GM21423 (cell line): ENCODE data around the gene SLC24A4.

Source experiments
- ATAC-seq: cut with Tn5 transposase; IDR thresholded peaks from one replicate; pipeline ENCODE4 v1.9.1; 2021; ENCODE audit warnings: mild to moderate bottlenecking, moderate library complexity; ENCODE audit not compliant: unreplicated experiment

SLC24A4 gene

DNA sequence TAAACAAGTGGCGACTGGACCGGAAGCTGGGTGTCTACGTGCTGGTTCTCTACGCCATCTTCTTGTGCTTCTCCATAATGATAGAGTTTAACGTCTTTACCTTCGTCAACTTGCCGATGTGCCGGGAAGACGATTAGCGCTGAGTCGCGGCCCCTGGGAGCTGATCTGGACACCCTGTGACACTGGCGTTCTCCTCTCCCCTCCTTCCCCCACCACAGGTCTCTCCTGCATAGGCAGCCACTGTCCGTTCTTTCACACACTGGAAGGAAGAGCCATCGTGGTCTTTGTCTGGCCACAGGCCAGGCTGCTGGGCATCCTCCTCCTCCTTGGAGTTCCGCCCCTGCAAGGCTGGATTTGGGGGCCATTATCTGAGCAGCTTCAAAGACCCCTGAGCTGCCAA is 170.5 kb downstream of the SLC24A4 start:
- ATAC-seq = no peak

DNA sequence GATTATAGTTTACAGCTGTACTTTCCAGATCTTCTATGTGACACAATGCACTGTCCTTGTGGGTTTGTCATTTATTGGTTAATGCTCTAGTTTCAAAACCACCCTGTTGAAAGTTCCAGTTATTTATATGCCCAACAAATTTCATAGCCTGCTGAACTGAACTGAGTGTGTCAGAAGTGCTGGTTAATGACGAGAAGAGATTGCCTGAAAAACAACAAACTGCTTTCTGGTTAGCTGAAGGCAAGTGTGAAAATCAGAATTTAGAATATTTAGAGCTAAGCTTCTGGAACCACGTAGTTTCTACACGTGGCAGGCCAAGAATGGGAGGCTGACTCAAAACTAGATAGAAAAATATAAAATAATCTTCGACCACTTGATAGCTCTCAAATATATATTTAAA is 171.5 kb downstream of the SLC24A4 start:
- ATAC-seq = no peak

DNA sequence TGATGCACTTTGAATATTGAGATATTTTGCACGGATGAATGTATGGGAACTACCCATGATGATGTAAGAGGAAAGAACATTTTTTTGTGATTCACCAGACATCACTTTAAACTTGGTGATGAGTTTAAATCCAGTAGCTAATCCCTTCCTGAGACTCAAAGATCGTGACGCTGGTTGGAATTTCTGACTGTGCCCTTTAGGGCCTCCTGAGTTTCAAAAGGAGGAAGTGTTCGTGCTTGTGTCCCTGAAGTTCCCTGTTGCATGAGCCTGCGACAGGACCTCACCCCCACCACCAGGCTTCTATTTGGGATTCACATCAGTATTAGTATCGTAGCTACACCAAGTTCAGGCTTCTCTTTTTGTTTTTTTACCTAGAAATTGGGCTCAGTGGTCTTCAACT is 172.1 kb downstream of the SLC24A4 start:
- ATAC-seq = no peak

DNA sequence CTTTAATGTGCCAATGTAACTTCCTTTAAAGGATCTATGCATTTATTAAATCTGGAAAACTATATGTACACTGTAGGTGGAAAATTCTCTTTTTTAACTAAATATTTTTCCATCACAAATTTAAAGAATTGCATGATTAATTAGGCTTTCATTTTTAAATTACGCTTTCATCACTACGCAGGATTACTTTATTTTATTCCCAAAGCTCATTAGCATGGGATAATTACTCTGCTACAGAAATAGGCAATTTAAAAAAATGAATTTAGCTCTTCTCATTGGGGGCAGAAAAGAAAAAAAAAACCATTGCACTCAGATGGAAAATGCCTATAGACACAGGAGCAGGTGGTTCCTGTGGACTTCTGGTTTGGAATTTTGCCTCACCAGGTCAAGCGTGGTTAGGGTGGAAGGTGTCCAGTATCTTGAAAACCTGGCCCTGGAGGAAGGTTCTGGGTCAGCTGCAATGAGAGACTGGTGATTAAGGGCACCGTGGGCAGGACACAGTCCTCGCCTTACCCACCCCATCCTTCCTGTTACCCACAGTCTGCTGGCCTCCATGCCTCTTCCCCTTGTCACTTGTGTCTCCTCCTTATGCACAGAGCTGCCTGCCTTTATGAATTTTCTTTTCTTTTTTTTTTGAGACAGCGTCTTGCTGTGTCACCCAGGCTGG is 173.4 kb downstream of the SLC24A4 start:
- ATAC-seq = no peak

DNA sequence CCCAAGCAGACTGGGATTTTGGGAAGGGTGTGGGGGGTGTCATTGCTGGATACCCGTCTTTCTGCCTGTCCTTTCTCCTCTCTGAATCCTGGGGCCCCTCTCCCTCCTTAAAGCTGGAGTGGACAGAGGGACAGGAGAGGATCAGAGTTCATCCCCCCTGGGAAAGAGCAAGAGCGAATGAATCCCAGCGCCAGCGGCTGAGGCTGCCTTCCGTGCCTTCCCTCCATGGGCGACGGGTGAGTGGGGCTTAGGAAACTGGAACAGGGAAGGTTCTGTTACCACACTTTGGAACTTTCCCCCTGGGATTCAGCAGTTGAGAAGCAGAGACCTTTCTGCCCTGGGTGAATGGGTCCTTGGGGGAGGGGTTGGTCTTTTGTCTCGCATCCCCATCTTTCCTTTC is 174.4 kb downstream of the SLC24A4 start:
- ATAC-seq = no peak

DNA sequence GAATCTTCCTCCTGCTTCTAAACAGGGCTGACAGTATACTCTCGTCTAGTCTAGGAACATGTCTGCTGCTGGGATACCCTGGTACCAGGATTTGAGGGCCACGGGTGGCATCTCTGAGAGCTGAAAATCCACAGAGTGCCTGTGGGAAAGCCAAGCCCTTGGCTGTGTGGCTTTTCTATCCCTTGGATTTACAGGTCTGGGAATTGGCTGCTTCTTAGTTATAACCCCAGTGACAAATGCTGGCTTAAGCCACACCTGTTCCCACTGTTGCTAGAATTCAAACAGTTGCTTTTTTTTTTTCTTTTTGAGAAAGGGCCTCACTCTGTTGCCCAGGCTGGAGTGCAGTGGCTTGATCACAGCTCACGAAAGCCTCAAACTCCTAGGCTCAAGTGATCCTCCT is 176.3 kb downstream of the SLC24A4 start:
- ATAC-seq = no peak

DNA sequence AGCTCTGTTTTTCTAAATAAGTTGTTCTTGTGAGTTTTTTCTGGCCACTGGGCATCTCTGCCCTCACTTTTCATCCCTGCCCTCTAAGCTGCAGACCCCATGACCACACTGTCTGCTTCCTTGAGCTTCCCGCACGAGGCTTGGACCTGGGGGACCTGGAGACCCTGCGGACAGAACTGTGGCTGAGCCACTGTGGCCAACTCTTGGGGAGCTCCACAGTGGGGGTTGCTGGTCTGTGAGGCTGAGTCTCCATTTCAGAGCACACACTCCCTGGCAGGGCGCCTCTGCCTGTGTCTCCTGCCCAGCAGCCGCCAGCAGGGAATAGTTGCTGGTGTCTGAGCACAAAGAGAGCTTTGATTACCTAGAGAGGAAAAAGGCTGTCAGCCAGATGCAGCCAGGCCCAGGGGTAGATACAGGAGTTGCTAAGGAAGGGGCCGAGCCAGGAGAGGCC is 177.6 kb downstream of the SLC24A4 start:
- no peak for ATAC-seq

DNA sequence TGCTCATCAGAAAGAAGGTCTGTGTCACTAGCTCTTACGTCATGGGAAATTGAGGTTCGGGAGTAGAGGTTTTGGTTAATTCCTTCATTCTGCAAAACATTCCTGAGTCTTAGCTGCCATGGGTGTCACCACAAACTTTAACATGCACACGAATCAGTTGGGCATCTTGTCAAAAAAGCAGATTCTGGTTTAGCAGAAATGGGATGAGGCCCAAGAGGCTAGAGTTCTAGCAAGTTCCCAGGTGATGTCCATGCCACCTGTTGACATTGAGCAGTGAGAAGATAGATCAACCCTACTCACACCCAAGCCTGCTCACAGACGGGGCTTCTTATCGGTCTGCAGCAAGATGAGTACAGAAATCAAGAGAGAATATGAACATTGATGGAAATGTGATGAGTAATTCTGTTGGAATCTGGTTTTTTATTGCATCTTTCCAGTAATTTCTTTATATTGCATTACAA is 179.0 kb downstream of the SLC24A4 start:
- ATAC-seq = no peak

DNA sequence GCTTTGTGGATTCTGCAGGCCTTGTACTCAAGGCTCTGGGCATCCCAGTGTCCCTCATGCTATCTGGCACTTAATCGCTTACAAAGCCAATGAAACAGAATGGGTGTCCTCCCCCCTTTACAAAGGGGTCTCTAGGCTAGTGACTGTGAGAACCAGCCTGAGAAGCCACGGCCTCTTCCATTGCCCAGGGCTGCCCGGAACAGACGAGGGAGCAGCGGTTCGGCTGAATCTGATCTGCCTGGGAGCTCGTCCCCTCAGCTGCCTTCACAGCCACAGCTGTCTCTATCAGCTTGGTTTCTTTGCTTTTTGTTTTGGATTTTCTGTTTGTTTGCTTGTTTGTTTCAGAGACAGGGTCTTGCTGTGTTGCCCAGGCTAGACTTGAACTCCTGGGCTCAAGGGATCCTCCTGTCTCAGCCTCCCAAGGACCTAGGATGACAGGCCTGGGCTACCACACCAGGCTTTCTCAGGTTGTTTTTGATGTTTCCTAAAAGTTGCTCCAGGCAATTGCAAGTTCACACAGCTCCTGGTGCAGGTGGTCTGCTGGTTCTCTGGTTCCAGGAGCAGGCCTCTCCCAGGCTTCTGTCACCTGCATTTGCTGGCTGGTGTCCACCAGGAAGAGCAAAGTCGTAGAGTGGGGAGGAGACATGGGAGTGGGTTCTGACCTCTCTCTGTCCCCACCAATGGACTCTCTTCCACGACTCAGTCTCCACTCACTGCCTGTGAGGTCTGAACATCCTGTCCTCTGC is 179.7 kb downstream of the SLC24A4 start:
- no peak for ATAC-seq

DNA sequence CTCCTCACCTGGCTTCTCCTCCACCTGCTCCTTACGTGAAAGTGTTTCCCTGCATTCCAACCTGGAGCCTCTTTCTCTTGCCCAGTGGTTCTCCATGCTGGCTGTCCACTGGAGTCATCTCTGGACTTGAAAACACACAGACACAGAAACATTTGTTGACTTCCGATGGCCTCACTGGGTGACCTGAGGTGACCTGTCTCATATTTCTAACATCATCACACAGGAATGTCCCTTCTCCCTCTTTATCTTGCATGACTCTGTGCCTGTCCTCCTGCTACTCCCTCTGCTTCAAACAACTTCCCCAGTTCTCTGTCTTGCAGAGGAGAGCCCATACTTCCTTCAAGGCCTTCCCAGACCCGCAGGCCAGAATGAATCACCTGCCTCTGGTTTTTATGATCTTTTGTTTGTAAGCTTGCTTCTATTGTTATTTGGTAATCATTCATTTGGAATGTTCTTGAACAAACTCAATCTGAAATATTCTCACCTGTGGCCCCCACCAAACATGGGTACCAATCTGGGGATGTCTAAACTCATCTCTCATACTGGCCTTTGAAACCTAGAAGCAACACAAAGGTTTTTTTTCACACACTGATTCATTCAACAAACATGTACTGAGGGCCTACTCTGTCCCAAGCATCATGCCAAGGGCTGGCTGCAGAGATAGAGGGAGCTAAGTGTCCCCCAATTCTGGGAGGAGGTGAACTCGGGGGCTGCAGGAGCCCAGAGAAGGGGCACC is 181.0 kb downstream of the SLC24A4 start:
- ATAC-seq = no peak

DNA sequence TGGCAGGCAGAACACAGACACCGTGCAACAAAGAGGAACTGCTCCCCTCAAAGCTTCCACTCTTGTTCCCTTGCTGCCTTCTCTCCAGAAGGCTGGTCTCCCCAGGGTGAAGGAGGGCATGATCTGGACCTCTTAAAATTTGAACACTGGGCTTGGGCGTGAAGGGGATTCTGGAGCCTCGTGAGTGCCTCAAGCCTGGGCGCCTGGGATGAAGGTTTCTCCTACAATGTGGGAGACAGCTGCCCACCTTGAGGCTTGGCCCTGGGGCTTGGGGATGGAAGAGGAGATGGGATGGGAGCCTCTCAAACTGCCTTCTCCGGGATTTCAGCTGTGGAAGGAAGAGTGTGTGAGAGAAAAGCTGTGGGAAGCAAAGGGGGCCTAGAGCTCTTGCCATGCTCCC is 182.9 kb downstream of the SLC24A4 start:
- ATAC-seq = no peak

DNA sequence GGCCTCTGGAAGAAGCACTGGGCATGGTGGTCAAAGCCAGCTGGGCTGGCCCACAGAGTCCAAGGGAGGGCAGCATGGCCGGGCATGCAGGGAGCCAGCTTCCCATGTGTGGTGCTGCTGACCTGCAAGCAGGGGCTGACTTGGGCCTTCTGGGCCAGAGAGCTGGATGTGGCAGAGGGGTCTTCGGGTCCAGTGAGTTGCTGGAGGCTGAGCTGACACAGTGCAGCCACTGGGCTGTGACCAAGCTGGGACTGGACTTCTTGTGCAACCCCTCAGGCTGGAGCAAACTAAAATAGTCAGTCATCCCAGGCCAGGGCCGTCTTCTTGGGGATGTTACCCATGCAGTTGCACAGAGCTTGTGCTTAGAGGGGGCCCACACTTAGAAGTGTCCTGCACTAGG is 183.3 kb downstream of the SLC24A4 start:
- ATAC-seq = no peak

DNA sequence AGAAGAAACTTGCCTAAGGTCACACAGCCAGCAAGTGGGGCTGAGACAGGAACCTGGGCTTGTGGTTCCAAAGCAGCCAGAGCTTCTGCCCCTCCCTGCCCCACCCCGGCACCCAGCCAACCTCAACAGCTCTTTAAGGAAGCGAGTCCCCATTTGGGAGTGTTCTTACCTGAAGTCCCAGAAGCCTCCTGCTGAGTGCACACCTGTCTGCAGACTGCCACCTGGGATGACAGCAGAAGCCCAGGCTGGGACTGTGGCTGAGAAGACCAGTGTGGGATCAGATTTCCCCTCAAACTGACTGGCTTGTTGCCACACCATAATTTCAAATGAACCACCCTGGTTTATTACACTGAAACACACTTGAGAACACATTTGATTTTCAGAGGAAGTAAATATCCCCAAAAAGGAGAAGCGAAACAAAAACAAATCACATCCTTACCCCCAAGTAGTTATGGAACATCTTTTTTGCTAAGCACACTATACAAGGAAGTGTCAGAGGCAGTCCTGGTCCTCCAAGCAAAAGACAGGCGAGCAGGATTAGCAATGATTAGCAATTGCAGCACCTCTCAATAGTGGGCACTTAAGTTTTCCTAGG is 184.3 kb downstream of the SLC24A4 start:
- peak; percentile 43 for ATAC-seq

DNA sequence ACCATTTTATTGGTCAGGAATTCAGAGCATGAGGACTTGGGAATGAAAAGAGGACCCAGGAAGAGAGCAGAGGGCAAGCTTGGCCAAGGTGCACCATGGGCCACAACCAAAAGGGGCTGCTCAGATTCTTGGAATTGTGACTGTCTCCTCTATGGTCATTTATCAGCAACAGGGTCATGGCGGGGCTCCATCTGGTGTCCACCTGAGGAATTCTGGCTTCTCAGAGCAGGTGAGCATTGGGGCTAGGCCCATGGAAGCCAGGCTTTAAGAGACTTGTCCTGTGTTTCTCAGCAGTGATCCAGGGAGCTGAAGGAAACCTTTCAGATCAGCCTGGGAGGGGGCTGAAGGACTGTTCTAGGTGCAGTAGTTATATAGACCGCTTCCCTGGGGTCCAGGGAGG is 188.0 kb downstream of the SLC24A4 start:
- no peak for ATAC-seq

DNA sequence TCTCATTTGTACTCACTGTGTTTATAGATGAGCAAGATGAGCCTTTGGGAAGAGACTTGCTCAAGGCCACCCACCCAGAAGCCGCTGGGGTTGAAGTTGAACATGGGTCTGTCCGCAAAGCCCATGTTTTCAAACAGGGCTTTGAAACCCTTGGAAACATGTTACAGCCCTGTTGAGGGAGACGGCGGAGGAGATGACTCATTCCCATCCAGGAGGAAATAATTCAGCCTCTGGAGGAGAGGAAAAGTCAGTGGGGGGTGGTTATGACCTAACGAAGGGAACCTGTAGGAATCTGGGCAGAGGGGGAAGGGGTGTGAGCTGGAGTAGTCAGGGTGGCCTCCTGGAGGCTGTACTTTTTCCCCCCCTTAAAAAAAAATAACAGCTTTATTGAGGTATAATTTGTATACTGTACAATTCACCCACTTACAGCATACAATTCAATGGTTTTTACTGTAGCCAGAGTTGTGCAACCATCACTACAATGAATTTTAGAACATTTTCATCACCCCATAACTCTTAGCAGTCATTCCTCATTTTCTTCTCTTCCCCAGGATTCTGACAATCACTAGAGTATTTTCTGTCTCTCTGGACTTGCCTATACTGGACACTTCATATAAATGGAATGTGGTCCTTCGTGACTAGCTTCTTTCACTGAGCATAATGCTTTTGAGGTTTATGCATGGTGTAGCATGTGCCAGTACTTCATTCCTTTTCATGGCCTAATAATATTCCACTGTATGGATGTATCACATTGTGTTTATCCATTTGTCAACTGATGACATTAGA is 188.7 kb downstream of the SLC24A4 start:
- no peak for ATAC-seq

DNA sequence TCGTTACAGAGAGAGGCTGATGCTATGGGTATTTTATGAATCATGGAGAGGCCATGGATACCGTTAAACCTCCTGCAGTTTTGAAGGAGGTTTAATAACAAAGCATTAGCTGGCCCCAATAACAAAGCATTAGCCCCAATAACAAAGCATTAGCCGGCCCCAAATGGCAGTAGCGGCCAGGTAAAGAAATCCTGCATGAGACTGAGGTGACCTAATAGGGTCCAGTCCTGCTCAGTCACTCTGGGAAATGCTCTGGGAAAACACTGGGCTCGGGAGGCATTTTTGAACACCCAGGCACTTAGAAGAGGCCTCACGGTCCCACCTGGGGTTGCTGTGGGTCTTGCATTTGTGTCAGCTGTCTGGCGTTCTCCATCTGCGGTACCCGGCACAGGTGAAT is 189.8 kb downstream of the SLC24A4 start:
- ATAC-seq = no peak

DNA sequence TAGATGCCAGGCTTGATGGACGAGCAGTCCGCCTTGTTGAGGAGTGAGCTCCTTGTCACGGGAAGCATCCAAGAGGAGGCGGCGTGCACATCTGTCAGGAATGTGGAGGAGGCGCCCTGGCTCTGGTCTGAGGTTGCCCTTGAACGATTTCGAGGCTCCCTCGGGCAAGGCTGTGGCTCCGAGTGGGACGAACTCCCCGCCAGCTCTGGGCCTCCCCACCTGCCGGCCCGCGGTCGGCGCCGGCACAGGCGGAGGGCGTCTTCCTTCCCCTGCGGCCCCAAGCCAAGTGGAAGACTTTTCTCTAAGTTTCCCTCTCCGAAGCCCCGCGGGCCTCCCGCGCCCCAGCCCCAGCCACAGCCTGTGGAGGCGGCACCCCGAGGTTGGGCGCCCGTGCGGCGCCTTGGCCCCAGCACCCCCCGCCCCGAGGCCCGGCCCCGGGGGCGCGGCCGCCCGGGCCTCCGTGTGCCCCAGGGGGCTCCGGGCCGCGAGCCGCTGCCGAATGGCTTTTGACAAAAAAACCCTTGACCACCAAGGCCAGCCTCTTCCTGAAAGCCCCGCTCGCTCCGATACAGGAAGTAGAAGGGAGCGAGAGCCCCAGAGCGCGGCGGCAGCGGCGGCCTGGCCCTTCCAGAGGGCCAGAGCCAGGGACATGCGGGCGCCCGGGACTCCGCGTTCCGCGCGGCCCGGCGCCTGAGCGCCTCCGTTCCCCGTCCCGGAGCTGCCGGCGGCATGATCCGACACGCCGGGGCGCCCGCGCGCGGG is 190.4 kb downstream of the SLC24A4 start, which contains the start of gene RIN3:
RIN3 (plus strand) TSS at position 578 of the 762 bp plus-strand sequence; CDS start at position 730, 152 bp downstream.
- ATAC-seq = peak; percentile 52

DNA sequence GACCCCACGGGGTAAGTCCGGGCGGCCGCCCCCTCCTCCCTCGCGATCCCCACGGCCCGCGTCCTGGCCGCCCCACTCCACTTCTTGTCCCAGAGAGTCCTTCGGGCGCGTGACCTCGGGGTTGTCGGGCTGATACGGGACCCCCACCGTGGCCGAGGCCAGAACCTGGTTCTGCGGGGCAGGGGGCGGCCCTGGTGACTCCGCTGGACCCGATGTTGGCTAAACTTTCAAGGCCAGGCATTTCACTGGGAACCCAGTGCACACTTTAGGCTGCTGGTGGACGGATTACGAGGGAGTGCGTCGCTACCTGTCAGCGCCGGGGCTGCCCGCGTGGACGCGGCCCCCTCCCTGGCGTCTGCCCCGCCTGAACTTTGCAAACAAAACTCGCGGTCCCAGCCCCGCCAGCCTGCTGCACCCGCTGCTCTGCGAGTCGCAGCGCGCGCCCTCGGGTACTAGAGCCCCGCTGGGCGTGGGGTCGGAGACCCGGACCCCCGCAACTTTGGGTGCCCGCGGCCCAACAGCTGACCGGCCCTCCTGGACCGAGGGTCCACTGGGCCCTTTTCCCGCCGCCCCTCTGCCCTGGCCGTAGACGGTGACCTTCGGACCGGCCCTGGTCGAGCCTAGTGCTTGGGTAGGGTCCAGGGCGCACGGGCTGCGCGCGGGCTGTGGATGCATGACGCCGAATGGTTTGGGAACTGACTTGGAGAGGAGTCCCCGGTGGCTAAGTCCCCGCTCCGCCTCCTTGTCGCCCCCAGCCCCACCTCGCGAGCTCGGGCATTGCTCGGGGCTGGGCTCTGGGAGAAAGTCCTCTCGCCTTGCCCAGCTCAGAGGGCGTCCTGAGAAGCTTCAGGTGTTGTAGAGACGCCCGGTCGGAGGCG is 191.2 kb downstream of the SLC24A4 start:
- ATAC-seq = peak; percentile 23
